ENCODE results near the gene TXLNG.
"Not testable (repeated sequence)": the region's sequence is repeated elsewhere in the genome, so short reads cannot be mapped to it uniquely, and the experiment has no call there.

The TXLNG gene

GRCh38 chrX:16848541-16848940 is 62.3 kb downstream of the TXLNG start:
- H3K4me3 ChIP-seq (ENCODE audit: low read depth, low read length): no peak overlapping the region
- no peak for TF ChIP-seq CTCF (IDR thresholded peaks at IDR 0.05; ENCODE audit: borderline replicate concordance, insufficient read depth, low read depth, low read length)

GRCh38 chrX:16851421-16851820 is 65.2 kb downstream of the TXLNG start:
- H3K4me3 ChIP-seq (ENCODE audit: low read depth, low read length): no peak overlapping the region
- no peak for TF ChIP-seq CTCF (IDR thresholded peaks at IDR 0.05; ENCODE audit: borderline replicate concordance, insufficient read depth, low read depth, low read length)

GRCh38 chrX:16851827-16852226 is 65.6 kb downstream of the TXLNG start:
- H3K4me3 ChIP-seq (ENCODE audit: low read depth, low read length): no peak overlapping the region
- no peak for TF ChIP-seq CTCF (IDR thresholded peaks at IDR 0.05; ENCODE audit: borderline replicate concordance, insufficient read depth, low read depth, low read length)

GRCh38 chrX:16852617-16853179 is 66.4 kb downstream of the TXLNG start:
- H3K4me3 ChIP-seq (ENCODE audit: low read depth, low read length): no peak overlapping the region
- TF ChIP-seq CTCF (IDR thresholded peaks at IDR 0.05; ENCODE audit: borderline replicate concordance, insufficient read depth, low read depth, low read length): no peak

GRCh38 chrX:16853537-16853936 is 67.3 kb downstream of the TXLNG start:
- TF ChIP-seq CTCF (IDR thresholded peaks at IDR 0.05; ENCODE audit: borderline replicate concordance, insufficient read depth, low read depth, low read length): no peak
- H3K4me3 ChIP-seq (ENCODE audit: low read depth, low read length): no peak overlapping the region

- no peak for TF ChIP-seq CTCF (IDR thresholded peaks at IDR 0.05; ENCODE audit: borderline replicate concordance, insufficient read depth, low read depth, low read length)
- no peak overlapping the region for H3K4me3 ChIP-seq (ENCODE audit: low read depth, low read length)
Observed at GRCh38 chrX:16855363-16856075, 69.3 kb downstream of the TXLNG start.

- not testable (repeated sequence) for H3K4me3 ChIP-seq (ENCODE audit: low read depth, low read length)
Observed at GRCh38 chrX:16856076-16856404, 69.8 kb downstream of the TXLNG start.
